Measurements from ENCODE around the gene NOL9. TPM values are rescaled to one million over a fixed set of nuclear protein-coding genes. Genes with fewer than 3 reads are reported as not detected.

Gene NOL9
- total and polyA plus RNA-seq, 2 of the 13 experiments (the other 11 are each of a cell fraction or from before 2014, with no cell fraction given): 18.0 to 24.7 TPM

- TF ChIP-seq BATF2 (CRISPR knock-in tag; IDR thresholded peaks at IDR 0.05) (no peak), HES4 (CRISPR knock-in tag; IDR thresholded peaks at IDR 0.05; ENCODE audit: borderline replicate concordance) (0 out of 2 replicates have a peak, but pooled peaks have one; percentile 53), NCOR1 (IDR thresholded peaks at IDR 0.05; ENCODE audit: borderline replicate concordance, low read length) (no peak), ZNF44 (CRISPR knock-in tag; IDR thresholded peaks at IDR 0.05) (no peak), NR3C1 (CRISPR knock-in tag; IDR thresholded peaks at IDR 0.05) (no peak), E2F2 (CRISPR knock-in tag; IDR thresholded peaks at IDR 0.05; ENCODE audit: borderline replicate concordance) (no peak), CREB3 (CRISPR knock-in tag; IDR thresholded peaks at IDR 0.05) (0 out of 2 replicates have a peak, but pooled peaks have one; percentile 43), ZNF576 (CRISPR knock-in tag; IDR thresholded peaks at IDR 0.05) (0 out of 2 replicates have a peak, but pooled peaks have one; percentile 19), MLLT10 (CRISPR knock-in tag; IDR thresholded peaks at IDR 0.05) (no peak), FOXC1 (CRISPR knock-in tag; IDR thresholded peaks at IDR 0.05; ENCODE audit: borderline replicate concordance) (peak; percentile 86; the same call in 1 of the 2 replicates), SRSF1 (optimal IDR thresholded peaks at IDR 0.05; ENCODE audit: low read depth, low read length) (peak; percentile 35), ATF6 (CRISPR knock-in tag; conservative IDR thresholded peaks at IDR 0.05) (no peak), FOXJ3 (CRISPR knock-in tag; IDR thresholded peaks at IDR 0.05; ENCODE audit: borderline replicate concordance) (peak; percentile 47; the same call in 1 of the 2 replicates), IKZF1 (IDR thresholded peaks at IDR 0.05) (no peak), ZBTB10 (CRISPR knock-in tag; IDR thresholded peaks at IDR 0.05; ENCODE audit: borderline replicate concordance) (0 out of 2 replicates have a peak, but pooled peaks have one; percentile 61), SETDB1 (CRISPR knock-in tag; IDR thresholded peaks at IDR 0.05; ENCODE audit: borderline replicate concordance) (no peak), ZNF543 (CRISPR knock-in tag; IDR thresholded peaks at IDR 0.05) (0 out of 2 replicates have a peak, but pooled peaks have one; percentile 64), HNF1B (CRISPR knock-in tag; IDR thresholded peaks at IDR 0.05) (peak; percentile 55; the same call in 1 of the 2 replicates)
These were observed at the start of gene NOL9 (continued) for GRCh38 chr1:6554031-6554906.
